K562 (cell line): Measurements from ENCODE around the gene TREX2. TPM values are rescaled to one million over a fixed set of nuclear protein-coding genes. Genes with fewer than 3 reads are reported as not detected.

Experiments used
- ATAC-seq: fragments of 200-7000 bp; cut with Tn5 transposase; 3 replicates; pipeline ENCODE4 v1.9.1; 2020; ENCODE audit warnings: moderate library complexity
- BruUV-seq: library from RNA; stranded (reverse); fragments of 400-500 nt; replicated peaks from 2 replicates; lab custom pipeline; 2021; lab: Mats Ljungman, UMichigan
- CTCF ChIA-PET: fragments of 300-600 bp; formaldehyde crosslinking; extraction: SDS; loops from one replicate; lab custom pipeline; 2021; ENCODE audit warnings: low intra/inter-chr PET ratio; lab: Yijun Ruan, JAX
- POLR2A ChIA-PET: fragments of 300-600, 350-650 bp; sonication (Branson Sonifier 250); formaldehyde crosslinking; extraction: SDS; loops from one replicate; lab custom pipeline; 2021; ENCODE audit warnings: antibody characterized with exemption, inconsistent platforms; lab: Yijun Ruan, JAX
- DNase-seq, 4 experiments: peaks; one replicate each; pipeline versions ENCODE4 v3.0.0 to v3.0.0-alpha.2; 2011 to 2018; ENCODE audit warnings: low spot score in 3 of 4, mixed read lengths in 3 of 4; ENCODE audit errors: extremely low read depth in 1 of 4
- FAIRE-seq: peaks from 2 replicates; lab custom pipeline; 2011; peaks lifted over from hg19 to GRCh38; lab: Jason Lieb, UNC
- H2AFZ ChIP-seq: 2 replicates; pipeline ENCODE4 v1.6.0; 2011; ENCODE audit warnings: low read depth, low read length, control low read depth, inconsistent platforms
- H3K27ac ChIP-seq: fragments of 200-600 bp; 3 replicates; pipeline ENCODE4 v1.8.0; 2011; ENCODE audit warnings: low read depth, mild to moderate bottlenecking, control low read depth, inconsistent platforms, low read length, moderate library complexity, mixed read lengths; ENCODE audit errors: extremely low read depth
- H3K27me3 ChIP-seq, 2 experiments: fragments of 300-600 bp in 1 of 2; 2 replicates in 1 of 2; 3 replicates in 1 of 2; pipeline versions ENCODE4 v1.6.0 to v1.8.0; 2011; ENCODE audit warnings: inconsistent platforms in 2 of 2, low read length in 2 of 2, mild to moderate bottlenecking in 1 of 2, mixed read lengths in 1 of 2, moderate library complexity in 1 of 2; ENCODE audit not compliant: control insufficient read depth in 2 of 2, insufficient read depth in 2 of 2
- H3K36me3 ChIP-seq: fragments of 300-600 bp; 3 replicates; pipeline ENCODE4 v1.8.0; 2011; ENCODE audit warnings: mild to moderate bottlenecking, low read length, inconsistent platforms; ENCODE audit not compliant: control insufficient read depth, insufficient read depth
- H3K4me1 ChIP-seq, 2 experiments: fragments of 200-600 bp in 1 of 2; replicated peaks in 1 of 2; 2 replicates in 1 of 2; 3 replicates in 1 of 2; pipeline versions ENCODE4 v1.5.1 to v1.8.0; 2011; ENCODE audit warnings: inconsistent platforms in 2 of 2, low read length in 2 of 2, mild to moderate bottlenecking in 1 of 2, mixed read lengths in 1 of 2, moderate library complexity in 1 of 2; ENCODE audit not compliant: control insufficient read depth in 2 of 2, insufficient read depth in 2 of 2
- H3K4me2 ChIP-seq: 2 replicates; pipeline ENCODE4 v1.6.1; 2011; ENCODE audit warnings: low read length, control low read depth, inconsistent platforms, mixed read lengths; ENCODE audit not compliant: insufficient read depth
- H3K4me3 ChIP-seq: fragments of 200-600 bp; sonication (generic), shearing (Covaris generic); 2 replicates; pipeline ENCODE4 v1.5.1; 2016; ENCODE audit warnings: control low read depth, inconsistent platforms
- H3K79me2 ChIP-seq: fragments of 200-600 bp; 3 replicates; pipeline ENCODE4 v1.8.0; 2011; ENCODE audit warnings: low read length, inconsistent platforms; ENCODE audit not compliant: control insufficient read depth, insufficient read depth
- H3K9ac ChIP-seq, 2 experiments: 2 replicates each; pipeline versions ENCODE4 v1.6.0 to v1.6.1; 2011; ENCODE audit warnings: low read depth in 2 of 2, low read length in 2 of 2, control low read depth in 1 of 2, inconsistent platforms in 1 of 2, mild to moderate bottlenecking in 1 of 2, mixed read lengths in 1 of 2; ENCODE audit not compliant: insufficient read depth in 1 of 2
- H3K9me1 ChIP-seq: one replicate; pipeline ENCODE4 v1.6.0; 2011; ENCODE audit warnings: inconsistent platforms, mild to moderate bottlenecking, low read length, moderate library complexity; ENCODE audit not compliant: control insufficient read depth, insufficient read depth
- H3K9me3 ChIP-seq: replicated peaks from 2 replicates; pipeline ENCODE4 v1.5.1; 2011; ENCODE audit warnings: low read depth, low read length, inconsistent platforms; ENCODE audit not compliant: control insufficient read depth, insufficient read depth
- H4K20me1 ChIP-seq: replicated peaks from 2 replicates; pipeline ENCODE4 v1.6.1; 2011; ENCODE audit warnings: low read length, inconsistent platforms, mixed read lengths; ENCODE audit not compliant: control insufficient read depth, insufficient read depth
- JUN ChIP-seq, 2 experiments: sonication (generic) in 1 of 2; formaldehyde crosslinking in 1 of 2; IDR thresholded peaks; 2 replicates each; pipeline versions ENCODE4 v1.6.1 to v1.8.0; 2012 to 2022; ENCODE audit warnings: borderline replicate concordance in 2 of 2, mild to moderate bottlenecking in 2 of 2, improper control_type of control experiment in 1 of 2, low read depth in 1 of 2, low read length in 1 of 2, missing genetic modification reagents in 1 of 2
- POLR2G ChIP-seq: fragments of 200-400 bp; formaldehyde crosslinking; IDR thresholded peaks from 2 replicates; pipeline ENCODE4 v1.6.1; 2017; ENCODE audit warnings: low read depth, mild to moderate bottlenecking, antibody characterized with exemption, low read length, moderate library complexity
- WGBS: fragments of 100-300 bp; shearing (Covaris generic); methylation state at CpG from one replicate; pipeline ENCODE4 v1.1.6; 2016; ENCODE audit warnings: low coverage, mixed read lengths; ENCODE audit not compliant: insufficient coverage; ENCODE audit errors: missing lambda C conversion rate; 5-methylcytosine and 5-hydroxymethylcytosine counted together
- in situ Hi-C: fragments of 300-500 bp; cut with MboI; formaldehyde crosslinking; loops from 4 replicates; pipeline ENCODE4 v1.15.0; 2018; ENCODE audit warnings: inconsistent platforms, mixed read lengths
- intact Hi-C: fragments of 100-400 bp; cut with micrococcal nuclease; formaldehyde crosslinking; loops from 2 replicates; pipeline ENCODE4 v1.14.2; 2022
- polyA plus RNA-seq, 8 experiments: library from polyadenylated mRNA; depleted of rRNA in 4 of 8; stranded (reverse) in 5 of 8; unstranded in 3 of 8; fragments of >200 nt; fragmentation: Nextera tagmentation in 2 of 8; fragmentation: Illumina TruSeq in 1 of 8; extraction: Ambion mirVana in 2 of 8; extraction: Trizol in 1 of 8; gene quantifications; 2 replicates each; pipeline versions ENCODE4 v1.2.1 to v1.2.3, GENCODE V29; 2011 to 2014; ENCODE audit warnings: inconsistent platforms in 1 of 8, missing spikeins in 1 of 8
- total RNA-seq, 7 experiments: library from RNA; depleted of rRNA in 6 of 7; stranded (reverse); fragments of >200 nt in 6 of 7; fragmentation: Illumina TruSeq in 2 of 7; extraction: Trizol in 2 of 7; gene quantifications; 2 replicates each; pipeline versions ENCODE4 v1.2.1 to v1.2.3, GENCODE V29; 2011 to 2021; ENCODE audit warnings: low replicate concordance in 1 of 7

The TREX2 gene
- total and polyA plus RNA-seq, 9 of the 15 experiments (the other 6 are each of a cell fraction or from before 2014, with no cell fraction given): 0.07 to 1.5 (median 0.33) TPM; not detected in 2

GRCh38 chrX:153444333-153445011, 1.4 kb downstream of the TREX2 start:
- Histone ChIP-seq H2AFZ (no peak overlapping the region), H4K20me1 (no peaks in the 10 kb centered on the region), H3K4me2 (no peak overlapping the region), H3K9ac (no peak overlapping the region), H3K79me2 (no peaks in the 10 kb centered on the region), H3K4me1 (peaks cover 0 to 45% of the 10 kb centered on the region in 2 experiments; a peak in 2 of 5 replicates), H3K27ac (no peak overlapping the region), H3K4me3 (no peak overlapping the region), H3K9me3 (no peaks in the 10 kb centered on the region), H3K9me1 (no peaks in the 10 kb centered on the region), H3K36me3 (no peaks in the 10 kb centered on the region; the same call in 2 of the 3 replicates), H3K27me3 (peaks cover 0 to 6% of the 10 kb centered on the region in 2 experiments; a peak in 3 of 5 replicates)
- POLR2A ChIA-PET: interaction anchor here (0.7 kb wide), 1 partner anchor 498 kb away, joined by 3 read pairs; no protein-coding TSS in a partner anchor
- CTCF ChIA-PET: no interaction called here
- in situ Hi-C loops: no loop called here
- intact Hi-C loops: no loop called here
- no peak for DNase-seq
- no TSS peak for BruUV-seq
- FAIRE-seq: no peak
- WGBS: 78% methylated on average over 22 of the region's 37 CpGs
- TF ChIP-seq JUN (IDR thresholded peaks at IDR 0.05; ENCODE audit: borderline replicate concordance, low read depth, low read length): no peak
- TF ChIP-seq JUN (CRISPR knock-in tag; IDR thresholded peaks at IDR 0.05; ENCODE audit: borderline replicate concordance): no peak
- peak; percentile 48; the same call in 1 of the 2 replicates for TF ChIP-seq POLR2G
- no peak for ATAC-seq
